ENCODE results near the gene CDHR1.

The CDHR1 gene

GRCh38 chr10:84269162-84269561, 74.8 kb downstream of the CDHR1 start:
- peak; percentile 11 for DNase-seq
